Measurements from ENCODE around the gene POLR2E.
A peak's percentile ranks its signal among the peaks of the same experiment; 100 is the strongest.

POLR2E gene

GRCh38 chr19:1082928-1083816, 12.0 kb downstream of the POLR2E start:
- Histone ChIP-seq H3K4me3 (ENCODE audit: low read depth, low read length) (peak overlapping the region; percentile 27; the same call in 1 of the 2 replicates), H3K36me3 (peaks cover under 1% of the 10 kb centered on the region), H3K27me3 (peaks cover 17% of the 10 kb centered on the region), H3K9me3 (no peaks in the 10 kb centered on the region), H3K4me1 (peaks cover 4% of the 10 kb centered on the region; the same call in 1 of the 2 replicates)
- TF ChIP-seq, protein P1, sequence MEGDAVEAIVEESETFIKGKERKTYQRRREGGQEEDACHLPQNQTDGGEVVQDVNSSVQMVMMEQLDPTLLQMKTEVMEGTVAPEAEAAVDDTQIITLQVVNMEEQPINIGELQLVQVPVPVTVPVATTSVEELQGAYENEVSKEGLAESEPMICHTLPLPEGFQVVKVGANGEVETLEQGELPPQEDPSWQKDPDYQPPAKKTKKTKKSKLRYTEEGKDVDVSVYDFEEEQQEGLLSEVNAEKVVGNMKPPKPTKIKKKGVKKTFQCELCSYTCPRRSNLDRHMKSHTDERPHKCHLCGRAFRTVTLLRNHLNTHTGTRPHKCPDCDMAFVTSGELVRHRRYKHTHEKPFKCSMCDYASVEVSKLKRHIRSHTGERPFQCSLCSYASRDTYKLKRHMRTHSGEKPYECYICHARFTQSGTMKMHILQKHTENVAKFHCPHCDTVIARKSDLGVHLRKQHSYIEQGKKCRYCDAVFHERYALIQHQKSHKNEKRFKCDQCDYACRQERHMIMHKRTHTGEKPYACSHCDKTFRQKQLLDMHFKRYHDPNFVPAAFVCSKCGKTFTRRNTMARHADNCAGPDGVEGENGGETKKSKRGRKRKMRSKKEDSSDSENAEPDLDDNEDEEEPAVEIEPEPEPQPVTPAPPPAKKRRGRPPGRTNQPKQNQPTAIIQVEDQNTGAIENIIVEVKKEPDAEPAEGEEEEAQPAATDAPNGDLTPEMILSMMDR (IDR thresholded peaks at IDR 0.05; ENCODE audit: low read depth, low read length): no peak
- DNase-seq: no peak

DNA sequence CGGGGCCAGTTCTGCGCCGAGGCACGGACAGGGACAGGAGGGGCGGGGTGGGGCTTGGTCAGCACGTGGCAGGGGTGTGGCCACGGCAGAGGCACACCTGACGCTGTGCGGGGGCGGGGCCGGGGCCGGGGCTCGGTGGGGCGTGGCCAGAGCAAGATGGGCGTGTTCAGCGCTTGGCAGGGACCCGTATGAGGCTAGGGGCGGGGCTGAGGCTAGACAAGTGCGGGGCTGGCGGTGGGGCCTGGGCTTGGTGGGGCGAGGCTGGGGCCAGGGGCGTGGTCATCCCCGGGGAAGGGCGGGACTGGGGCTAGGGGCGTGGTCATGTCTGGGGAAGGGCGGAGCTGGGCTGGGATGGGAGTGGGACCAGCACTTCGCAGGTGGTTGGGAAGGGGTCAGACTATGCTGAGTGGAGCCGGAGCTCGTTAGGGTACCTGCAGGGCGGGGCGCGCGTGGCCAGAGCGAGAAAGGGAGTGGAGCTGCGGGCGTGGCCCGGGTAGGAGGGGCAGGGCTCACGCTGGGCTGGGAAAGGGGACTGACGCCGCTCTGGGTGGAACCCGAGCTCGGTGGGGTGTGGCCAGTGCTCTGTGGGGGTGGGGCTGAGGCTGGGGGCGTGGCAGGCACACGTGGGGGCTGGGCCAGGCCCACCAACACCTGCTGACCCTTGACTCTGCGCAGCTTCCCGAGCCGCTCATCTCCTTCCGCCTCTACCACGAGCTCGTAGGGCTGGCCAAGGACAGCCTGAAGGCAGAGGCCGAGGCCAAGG, 12.8 kb downstream of the POLR2E start:
- TF ChIP-seq, protein P1 (IDR thresholded peaks at IDR 0.05; ENCODE audit: low read depth, low read length): no peak
- Histone ChIP-seq H3K4me1 (peaks cover 4% of the 10 kb centered on the region; the same call in 1 of the 2 replicates), H3K36me3 (no peaks in the 10 kb centered on the region)

DNA sequence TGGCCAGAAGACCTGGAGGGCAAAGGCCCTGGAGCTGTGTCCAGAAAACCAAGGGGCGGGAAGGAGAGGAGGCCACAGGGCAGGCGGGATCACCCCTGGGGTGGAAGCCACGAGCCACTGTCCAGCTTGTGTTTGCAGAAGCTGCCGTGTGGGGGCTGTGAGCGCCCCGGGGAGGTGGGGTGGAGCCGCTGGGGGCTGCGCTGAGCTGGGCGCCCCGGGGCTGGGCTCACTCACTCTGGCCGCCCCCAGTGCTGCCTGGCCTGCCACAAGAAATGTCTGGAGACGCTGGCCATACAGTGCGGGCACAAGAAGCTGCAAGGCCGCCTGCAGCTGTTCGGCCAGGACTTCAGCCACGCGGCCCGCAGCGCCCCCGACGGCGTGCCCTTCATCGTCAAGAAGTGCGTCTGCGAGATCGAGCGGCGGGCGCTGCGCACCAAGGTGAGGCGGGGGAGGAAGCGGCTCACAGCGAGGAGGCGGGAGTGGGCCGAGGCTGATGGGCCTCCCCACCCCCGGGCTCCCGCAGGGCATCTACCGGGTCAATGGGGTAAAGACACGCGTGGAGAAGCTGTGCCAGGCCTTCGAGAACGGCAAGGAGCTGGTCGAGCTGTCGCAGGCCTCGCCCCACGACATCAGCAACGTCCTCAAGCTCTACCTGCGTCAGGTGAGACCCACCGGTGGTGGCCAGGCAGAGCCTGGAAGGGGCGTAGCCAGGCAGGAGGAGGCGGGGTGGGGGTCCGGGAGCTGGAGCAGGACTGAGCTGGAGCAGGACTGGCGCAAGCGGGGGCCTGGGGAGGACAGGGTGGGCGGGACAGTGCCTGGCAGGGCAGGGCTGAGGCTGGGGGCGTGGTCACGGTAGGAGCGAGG, 13.6 kb downstream of the POLR2E start:
- peak overlapping the region; percentile 14; the same call in 1 of the 2 replicates for H3K4me3 ChIP-seq (ENCODE audit: low read depth, low read length)
- peaks cover 4% of the 10 kb centered on the region; the same call in 1 of the 2 replicates for H3K4me1 ChIP-seq
- DNase-seq: peak; percentile 65
- TF ChIP-seq, protein P1 (IDR thresholded peaks at IDR 0.05; ENCODE audit: low read depth, low read length): 0 out of 2 replicates have a peak, but pooled peaks have one; percentile 16
- peaks cover 17% of the 10 kb centered on the region for H3K27me3 ChIP-seq
- no peaks in the 10 kb centered on the region for H3K9me3 ChIP-seq
- no peaks in the 10 kb centered on the region for H3K36me3 ChIP-seq

More for the DNA sequence above, 12.8 kb downstream of the POLR2E start:
- peaks cover 17% of the 10 kb centered on the region for H3K27me3 ChIP-seq
- H3K4me3 ChIP-seq (ENCODE audit: low read depth, low read length): peak overlapping the region; percentile 27
- no peaks in the 10 kb centered on the region for H3K9me3 ChIP-seq
- peak; percentile 88 for DNase-seq

DNA sequence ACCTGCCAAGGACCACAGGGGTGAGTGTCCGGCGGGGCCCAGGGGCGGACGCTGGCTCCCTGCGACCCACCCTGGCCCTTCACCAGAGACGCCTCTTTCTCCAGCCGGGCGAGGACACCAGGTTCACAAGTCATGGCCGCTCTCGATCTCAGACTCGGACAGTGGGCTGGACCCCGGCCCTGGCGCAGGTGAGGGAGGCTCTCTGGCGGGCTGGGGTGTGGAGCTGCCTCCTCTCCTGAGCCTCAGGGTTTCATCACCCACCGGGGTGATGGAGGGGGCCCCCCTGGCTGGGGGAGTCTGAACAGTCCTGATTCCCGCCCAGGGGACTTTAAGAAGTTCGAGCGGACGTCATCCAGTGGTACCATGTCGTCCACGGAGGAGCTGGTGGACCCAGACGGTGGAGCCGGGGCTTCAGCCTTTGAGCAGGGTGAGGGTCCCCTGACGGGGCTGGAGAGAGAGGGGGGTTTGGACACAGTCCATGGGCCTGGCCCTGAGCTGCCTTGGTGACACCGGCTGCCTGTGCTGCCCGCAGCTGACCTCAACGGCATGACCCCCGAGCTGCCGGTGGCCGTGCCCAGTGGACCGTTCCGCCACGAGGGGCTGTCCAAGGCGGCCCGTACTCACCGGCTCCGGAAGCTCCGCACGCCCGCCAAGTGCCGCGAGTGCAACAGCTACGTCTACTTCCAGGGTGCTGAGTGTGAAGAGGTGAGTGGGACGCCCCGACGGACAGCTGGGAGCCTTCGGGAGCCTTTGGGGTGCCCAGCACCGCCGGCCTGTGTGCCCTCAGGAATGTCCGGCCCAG, 14.6 kb downstream of the POLR2E start:
- H3K9me3 ChIP-seq: no peaks in the 10 kb centered on the region
- DNase-seq: peak; percentile 14
- H3K4me1 ChIP-seq: peaks cover 4% of the 10 kb centered on the region; the same call in 1 of the 2 replicates
- TF ChIP-seq, protein P1 (IDR thresholded peaks at IDR 0.05; ENCODE audit: low read depth, low read length): no peak
- no peaks in the 10 kb centered on the region for H3K36me3 ChIP-seq
- H3K27me3 ChIP-seq: peaks cover 16% of the 10 kb centered on the region
- no peak overlapping the region for H3K4me3 ChIP-seq (ENCODE audit: low read depth, low read length)

- Histone ChIP-seq H3K36me3 (no peaks in the 10 kb centered on the region), H3K4me3 (ENCODE audit: low read depth, low read length) (no peak overlapping the region), H3K9me3 (no peaks in the 10 kb centered on the region), H3K4me1 (peaks cover 4% of the 10 kb centered on the region; the same call in 1 of the 2 replicates), H3K27me3 (peaks cover 7% of the 10 kb centered on the region)
- TF ChIP-seq, protein P1 (IDR thresholded peaks at IDR 0.05; ENCODE audit: low read depth, low read length): 0 out of 2 replicates have a peak, but pooled peaks have one; percentile 13
- peak; percentile 72 for DNase-seq
Observed at GRCh38 chr19:1079566-1080111, 15.5 kb downstream of the POLR2E start.
